Activated naive CD4-positive, alpha-beta T cell treated with anti-CD3 and anti-CD28 coated beads, Interleukin-2, amount 50 U/mL, for 72 hours (primary cell): ENCODE data around the gene PODNL1. TPM values are rescaled to one million over a fixed set of nuclear protein-coding genes. Genes with fewer than 3 reads are reported as not detected.

Source experiments
- ATAC-seq, 2 donors: fragments of 150-1000 bp; cut with Tn5 transposase; 2 replicates each; pipeline ENCODE4 v1.10.0; 2021; ENCODE audit warnings: mild to moderate bottlenecking in 2 of 2, moderate library complexity in 2 of 2
- DNase-seq, 2 donors: peaks; one replicate each; pipeline ENCODE4 v3.0.0; 2021 to 2022; ENCODE audit warnings: low spot score in 2 of 2
- H3K27ac Mint-ChIP-seq, 2 donors: one replicate each; pipeline ENCODE4 v1.8.0; 2022; ENCODE audit warnings: mild to moderate bottlenecking in 2 of 2, mixed read lengths in 2 of 2
- H3K36me3 Mint-ChIP-seq, 2 donors: one replicate each; pipeline ENCODE4 v1.8.0; 2022; ENCODE audit warnings: mixed read lengths in 2 of 2
- H3K9me3 Mint-ChIP-seq, 2 donors: one replicate each; pipeline ENCODE4 v1.8.0; 2022; ENCODE audit warnings: mixed read lengths in 2 of 2
- total RNA-seq, 2 donors: library from RNA; stranded (reverse); gene quantifications; one replicate each; pipeline ENCODE4 v1.2.3, GENCODE V29; 2022

PODNL1 gene
- total RNA-seq, 2 donors from 2014 or later, result 0.34 TPM; not detected in 1

GRCh38 chr19:13951799-13952153 is 13.6 kb upstream of the PODNL1 start:
- ATAC-seq, result peak; percentile 11 to 13
- Mint-ChIP-seq H3K9me3 (no peaks in the 10 kb centered on the region), H3K36me3 (peaks cover 0 to 4% of the 10 kb centered on the region in 2 donors), H3K27ac (peak overlapping the region; percentile 80 to 98)
- DNase-seq, result no peak

- ATAC-seq (no peak), DNase-seq (no peak)
- Mint-ChIP-seq H3K27ac (peak overlapping the region in 1 of 2 donors; percentile 80), H3K36me3 (peaks cover 0 to 4% of the 10 kb centered on the region in 2 donors), H3K9me3 (no peaks in the 10 kb centered on the region)
Measured at GRCh38 chr19:13951043-13951442, 12.8 kb upstream of the PODNL1 start.

GRCh38 chr19:13946414-13946813 is 8.2 kb upstream of the PODNL1 start:
- H3K9me3 Mint-ChIP-seq, result no peaks in the 10 kb centered on the region
- H3K36me3 Mint-ChIP-seq, result no peaks in the 10 kb centered on the region
- H3K27ac Mint-ChIP-seq, result no peak overlapping the region
- no peak for ATAC-seq
- no peak for DNase-seq

GRCh38 chr19:13942023-13942684 is 3.9 kb upstream of the PODNL1 start:
- no peak overlapping the region for H3K27ac Mint-ChIP-seq
- H3K36me3 Mint-ChIP-seq, result no peaks in the 10 kb centered on the region
- no peaks in the 10 kb centered on the region for H3K9me3 Mint-ChIP-seq
- DNase-seq (no peak), ATAC-seq (peak in 1 of 2 donors; percentile 58)

GRCh38 chr19:13937479-13938300 is 527 bp downstream of the PODNL1 start:
- ATAC-seq (no peak), DNase-seq (no peak)
- Mint-ChIP-seq H3K27ac (no peak overlapping the region), H3K9me3 (no peaks in the 10 kb centered on the region), H3K36me3 (no peaks in the 10 kb centered on the region)

- no peaks in the 10 kb centered on the region for H3K9me3 Mint-ChIP-seq
- no peak for DNase-seq
- no peaks in the 10 kb centered on the region for H3K36me3 Mint-ChIP-seq
- H3K27ac Mint-ChIP-seq, result no peak overlapping the region
- ATAC-seq, result no peak
Measured at GRCh38 chr19:13935765-13936510, 2.3 kb downstream of the PODNL1 start.

GRCh38 chr19:13934785-13935109 is 3.5 kb downstream of the PODNL1 start:
- Mint-ChIP-seq H3K9me3 (no peaks in the 10 kb centered on the region), H3K27ac (no peak overlapping the region), H3K36me3 (no peaks in the 10 kb centered on the region)
- DNase-seq (no peak), ATAC-seq (no peak)

GRCh38 chr19:13932911-13933393 is 5.3 kb downstream of the PODNL1 start:
- Mint-ChIP-seq H3K9me3 (no peaks in the 10 kb centered on the region), H3K36me3 (no peaks in the 10 kb centered on the region)
- no peak for DNase-seq

GRCh38 chr19:13932149-13932637 is 6.0 kb downstream of the PODNL1 start:
- H3K36me3 Mint-ChIP-seq, result no peaks in the 10 kb centered on the region
- H3K27ac Mint-ChIP-seq, result no peak overlapping the region
- no peaks in the 10 kb centered on the region for H3K9me3 Mint-ChIP-seq
- ATAC-seq, result no peak
- DNase-seq, result no peak

More at GRCh38 chr19:13932911-13933393, 5.3 kb downstream of the PODNL1 start:
- no peak overlapping the region for H3K27ac Mint-ChIP-seq
- no peak for ATAC-seq

- H3K36me3 Mint-ChIP-seq, result no peaks in the 10 kb centered on the region
- DNase-seq (no peak), ATAC-seq (no peak)
- H3K9me3 Mint-ChIP-seq, result no peaks in the 10 kb centered on the region
- no peak overlapping the region for H3K27ac Mint-ChIP-seq
Measured at GRCh38 chr19:13931391-13932148, 6.6 kb downstream of the PODNL1 start.

GRCh38 chr19:13930402-13930801 is 7.8 kb downstream of the PODNL1 start:
- Mint-ChIP-seq H3K27ac (no peak overlapping the region), H3K36me3 (no peaks in the 10 kb centered on the region)
- no peak for ATAC-seq

GRCh38 chr19:13929956-13930355 is 8.3 kb downstream of the PODNL1 start:
- H3K9me3 Mint-ChIP-seq, result no peaks in the 10 kb centered on the region
- ATAC-seq, result no peak
- no peak for DNase-seq
- no peaks in the 10 kb centered on the region for H3K36me3 Mint-ChIP-seq
- no peak overlapping the region for H3K27ac Mint-ChIP-seq

More at GRCh38 chr19:13930402-13930801, 7.8 kb downstream of the PODNL1 start:
- DNase-seq, result no peak
- no peaks in the 10 kb centered on the region for H3K9me3 Mint-ChIP-seq

- ATAC-seq, result no peak
- Mint-ChIP-seq H3K9me3 (no peaks in the 10 kb centered on the region), H3K27ac (no peak overlapping the region), H3K36me3 (no peaks in the 10 kb centered on the region)
- no peak for DNase-seq
Measured at GRCh38 chr19:13929340-13929739, 8.9 kb downstream of the PODNL1 start.

GRCh38 chr19:13926715-13927114 is 11.5 kb downstream of the PODNL1 start:
- H3K9me3 Mint-ChIP-seq, result no peaks in the 10 kb centered on the region
- no peak for ATAC-seq
- H3K36me3 Mint-ChIP-seq, result peaks cover 10% of the 10 kb centered on the region in 2 donors

GRCh38 chr19:13926010-13926409 is 12.2 kb downstream of the PODNL1 start:
- Mint-ChIP-seq H3K27ac (no peak overlapping the region), H3K36me3 (peaks cover 17% of the 10 kb centered on the region in 2 donors), H3K9me3 (no peaks in the 10 kb centered on the region)
- ATAC-seq, result no peak
- no peak for DNase-seq

More at GRCh38 chr19:13926715-13927114, 11.5 kb downstream of the PODNL1 start:
- H3K27ac Mint-ChIP-seq, result peak overlapping the region in 1 of 2 donors; percentile 36
- DNase-seq, result no peak
